HG02973 (cell line): Measurements from ENCODE around the gene CCSAP.

ENCODE experiments used
- ATAC-seq: cut with Tn5 transposase; IDR thresholded peaks from one replicate; pipeline ENCODE4 v1.9.1; 2021; ENCODE audit warnings: moderate library complexity; ENCODE audit not compliant: unreplicated experiment

The CCSAP gene

GRCh38 chr1:229326601-229327000 is 16.2 kb downstream of the CCSAP start:
- ATAC-seq, result no peak

- ATAC-seq, result no peak
Measured at GRCh38 chr1:229325853-229326487, 16.9 kb downstream of the CCSAP start.

- ATAC-seq, result no peak
Measured at GRCh38 chr1:229325401-229325800, 17.4 kb downstream of the CCSAP start.

- ATAC-seq, result no peak
Measured at GRCh38 chr1:229323885-229324553, 18.8 kb downstream of the CCSAP start.

- no peak for ATAC-seq
Measured at GRCh38 chr1:229323201-229323600, 19.6 kb downstream of the CCSAP start.

GRCh38 chr1:229319487-229319886 is 23.4 kb downstream of the CCSAP start:
- ATAC-seq, result no peak

- no peak for ATAC-seq
Measured at GRCh38 chr1:229318056-229318455, 24.8 kb downstream of the CCSAP start.

- no peak for ATAC-seq
Measured at GRCh38 chr1:229316166-229316565, 26.7 kb downstream of the CCSAP start.

- ATAC-seq, result no peak
Measured at GRCh38 chr1:229310833-229311232, 32.0 kb downstream of the CCSAP start.

GRCh38 chr1:229309684-229310083 is 33.2 kb downstream of the CCSAP start:
- no peak for ATAC-seq

- ATAC-seq, result no peak
Measured at GRCh38 chr1:229309074-229309473, 33.8 kb downstream of the CCSAP start.

GRCh38 chr1:229305392-229305791 is 37.5 kb downstream of the CCSAP start:
- ATAC-seq, result no peak

GRCh38 chr1:229303855-229304254 is 39.0 kb downstream of the CCSAP start:
- no peak for ATAC-seq

GRCh38 chr1:229302740-229303139 is 40.1 kb downstream of the CCSAP start:
- no peak for ATAC-seq

- no peak for ATAC-seq
Measured at GRCh38 chr1:229300099-229300757, 42.6 kb downstream of the CCSAP start.

GRCh38 chr1:229298887-229299503 is 43.9 kb downstream of the CCSAP start:
- no peak for ATAC-seq

- ATAC-seq, result no peak
Measured at GRCh38 chr1:229298420-229298819, 44.4 kb downstream of the CCSAP start.

GRCh38 chr1:229297746-229298145 is 45.1 kb downstream of the CCSAP start:
- ATAC-seq, result no peak

GRCh38 chr1:229296541-229296941 is 46.3 kb downstream of the CCSAP start:
- ATAC-seq, result no peak

- no peak for ATAC-seq
Measured at GRCh38 chr1:229295745-229296144, 47.1 kb downstream of the CCSAP start.

GRCh38 chr1:229293528-229294204 is 49.2 kb downstream of the CCSAP start:
- ATAC-seq, result no peak
